Lung (tissue), 12 donors: ENCODE measurements around the gene DENND1A. TPM values are rescaled to one million over a fixed set of nuclear protein-coding genes. Genes with fewer than 3 reads are reported as not detected.

Source experiments
- ATAC-seq: fragments of 200-7000 bp; cut with Tn5 transposase; one replicate; pipeline ENCODE4 v1.9.1; 2020; ENCODE audit warnings: moderate number of reproducible peaks; ENCODE audit not compliant: insufficient read depth, low FRiP score
- DNase-seq, 3 donors: peaks; one replicate each; pipeline ENCODE4 v3.0.0-alpha.2; 2013 to 2017
- H3K27ac ChIP-seq, 2 donors: one replicate each; pipeline ENCODE4 v1.5.1; 2013; ENCODE audit warnings: mild to moderate bottlenecking in 2 of 2, moderate library complexity in 2 of 2, control low read depth in 1 of 2, inconsistent platforms in 1 of 2, low read depth in 1 of 2, low read length in 1 of 2
- H3K27me3 ChIP-seq, 3 donors: one replicate each; pipeline ENCODE4 v1.5.1; 2013; ENCODE audit warnings: low read length in 2 of 3; ENCODE audit not compliant: control insufficient read depth in 3 of 3, insufficient read depth in 3 of 3
- H3K36me3 ChIP-seq, 4 donors: one replicate each; pipeline ENCODE4 v1.5.1; 2013; ENCODE audit warnings: low read length in 4 of 4, mild to moderate bottlenecking in 1 of 4, moderate library complexity in 1 of 4; ENCODE audit not compliant: control insufficient read depth in 4 of 4, insufficient read depth in 4 of 4
- H3K4me1 ChIP-seq, 5 donors: one replicate each; pipeline ENCODE4 v1.5.1; 2013; ENCODE audit warnings: low read length in 5 of 5, mild to moderate bottlenecking in 2 of 5, moderate library complexity in 1 of 5; ENCODE audit not compliant: control insufficient read depth in 5 of 5, insufficient read depth in 5 of 5
- H3K4me3 ChIP-seq: one replicate; pipeline ENCODE4 v1.5.1; 2013; ENCODE audit warnings: mild to moderate bottlenecking, control low read depth, moderate library complexity
- H3K9ac ChIP-seq, 2 donors: one replicate each; pipeline ENCODE4 v1.5.1; 2013; ENCODE audit warnings: low read length in 2 of 2, control low read depth in 1 of 2; ENCODE audit not compliant: insufficient read depth in 1 of 2
- H3K9me3 ChIP-seq, 4 donors: one replicate each; pipeline ENCODE4 v1.5.1; 2013; ENCODE audit warnings: low read length in 3 of 4, mild to moderate bottlenecking in 1 of 4, moderate library complexity in 1 of 4; ENCODE audit not compliant: control insufficient read depth in 4 of 4, insufficient read depth in 3 of 4
- WGBS, 2 donors: extraction: QIAGEN DNeasy Blood & Tissue Kit; methylation state at CpG; one replicate each; pipeline ENCODE4 v1.1.7; 2013; 5-methylcytosine and 5-hydroxymethylcytosine counted together
- polyA plus RNA-seq, 2 donors: library from polyadenylated mRNA; stranded (reverse); fragments of 200-250 nt; gene quantifications; one replicate each; pipeline ENCODE4 v1.2.1, GENCODE V29; 2013
- total RNA-seq, 2 donors: library from RNA; depleted of rRNA in 1 of 2; stranded (reverse); fragments of >200 nt in 1 of 2; gene quantifications; one replicate each; pipeline ENCODE4 v1.2.1, GENCODE V29; 2014 to 2021
- TF ChIP-seq, protein P1 (sequence below): IDR thresholded peaks from 2 replicates; pipeline ENCODE4 v1.5.1; 2012; ENCODE audit warnings: mild to moderate bottlenecking; ENCODE audit errors: control extremely low read depth, extremely low read depth
- donor health status: control.
- donor health status: control.
- donor health status: Bipolar disorder and iron deficiency.
- donor health status: healthy.
- donor health status: DM: yes; HTN: yes; CAD: no.

The DENND1A gene
- total and polyA plus RNA-seq, 4 donors = 5.7 to 29.8 (median 14.5) TPM

DNA sequence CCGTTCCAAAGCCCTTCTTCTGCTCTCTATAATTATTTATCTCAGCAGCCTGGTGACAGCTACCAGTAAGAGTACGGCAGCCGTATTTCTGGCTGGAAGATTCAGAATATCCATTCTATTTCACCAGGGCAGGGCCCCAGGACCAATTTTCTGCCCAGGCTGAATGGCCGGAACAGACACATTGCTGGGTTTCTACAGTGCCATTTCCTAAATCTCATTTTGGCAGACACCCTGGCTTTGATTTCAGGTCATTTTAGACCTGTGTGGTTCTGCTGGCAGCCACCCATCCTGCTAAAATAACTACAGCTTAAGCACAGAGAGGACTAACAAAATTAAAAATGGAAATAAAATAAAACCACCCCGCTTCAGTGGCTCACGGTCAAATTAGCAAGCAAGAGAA, 478.9 kb downstream of the DENND1A start:
- ATAC-seq = no peak
- 91 to 97% methylated on average over 6 of the region's 6 CpGs for WGBS, 2 donors

DNA sequence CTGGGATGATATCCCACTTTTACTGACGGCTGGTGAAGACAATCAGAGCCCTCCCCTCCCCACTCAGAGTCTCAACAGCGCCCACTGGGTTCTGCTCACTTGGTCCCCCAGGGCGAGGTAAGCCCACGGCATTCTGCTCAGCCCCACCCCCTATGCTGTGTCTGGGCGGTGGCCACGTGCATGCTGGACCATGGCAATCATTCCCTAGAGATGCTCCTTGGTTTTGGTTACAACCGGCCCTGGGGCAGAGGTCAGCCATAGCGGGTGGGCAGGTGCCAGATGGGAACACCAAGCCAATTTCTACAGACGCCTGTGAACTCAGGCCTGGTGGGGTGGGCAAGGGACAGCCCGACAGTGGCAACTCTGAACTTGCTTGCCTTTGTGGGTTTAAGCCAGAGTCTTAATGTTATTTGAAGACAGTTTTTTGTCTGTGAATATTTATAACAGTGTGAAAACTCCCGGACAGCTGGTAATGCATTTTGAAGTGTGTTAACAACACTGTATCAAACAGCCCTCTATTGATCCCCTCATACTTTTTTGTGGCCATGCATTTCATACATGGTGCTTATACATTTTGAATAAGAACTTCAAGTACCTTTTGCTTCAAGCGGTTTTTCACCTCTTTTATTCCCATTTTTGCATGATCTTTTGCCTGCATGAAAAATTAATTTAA, 479.7 kb downstream of the DENND1A start:
- DNase-seq (no peak), ATAC-seq (no peak)
- Histone ChIP-seq H3K36me3 (no peaks in the 10 kb centered on the region), H3K9ac (no peak overlapping the region), H3K4me1 (peaks cover 0 to 5% (median 0%) of the 10 kb centered on the region in 5 donors), H3K27ac (no peak overlapping the region), H3K9me3 (no peaks in the 10 kb centered on the region), H3K4me3 (no peak overlapping the region), H3K27me3 (no peaks in the 10 kb centered on the region)
- TF ChIP-seq, protein P1, sequence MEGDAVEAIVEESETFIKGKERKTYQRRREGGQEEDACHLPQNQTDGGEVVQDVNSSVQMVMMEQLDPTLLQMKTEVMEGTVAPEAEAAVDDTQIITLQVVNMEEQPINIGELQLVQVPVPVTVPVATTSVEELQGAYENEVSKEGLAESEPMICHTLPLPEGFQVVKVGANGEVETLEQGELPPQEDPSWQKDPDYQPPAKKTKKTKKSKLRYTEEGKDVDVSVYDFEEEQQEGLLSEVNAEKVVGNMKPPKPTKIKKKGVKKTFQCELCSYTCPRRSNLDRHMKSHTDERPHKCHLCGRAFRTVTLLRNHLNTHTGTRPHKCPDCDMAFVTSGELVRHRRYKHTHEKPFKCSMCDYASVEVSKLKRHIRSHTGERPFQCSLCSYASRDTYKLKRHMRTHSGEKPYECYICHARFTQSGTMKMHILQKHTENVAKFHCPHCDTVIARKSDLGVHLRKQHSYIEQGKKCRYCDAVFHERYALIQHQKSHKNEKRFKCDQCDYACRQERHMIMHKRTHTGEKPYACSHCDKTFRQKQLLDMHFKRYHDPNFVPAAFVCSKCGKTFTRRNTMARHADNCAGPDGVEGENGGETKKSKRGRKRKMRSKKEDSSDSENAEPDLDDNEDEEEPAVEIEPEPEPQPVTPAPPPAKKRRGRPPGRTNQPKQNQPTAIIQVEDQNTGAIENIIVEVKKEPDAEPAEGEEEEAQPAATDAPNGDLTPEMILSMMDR = no peak
- WGBS, 2 donors = 83 to 92% methylated on average over 12 of the region's 12 CpGs

More for the DNA sequence above, 478.9 kb downstream of the DENND1A start:
- no peaks in the 10 kb centered on the region for H3K27me3 ChIP-seq
- no peak overlapping the region for H3K27ac ChIP-seq
- peaks cover 0 to 3% (median 0%) of the 10 kb centered on the region in 4 donors for H3K36me3 ChIP-seq
- H3K4me3 ChIP-seq = no peak overlapping the region
- H3K4me1 ChIP-seq = peaks cover 0 to 5% (median 0%) of the 10 kb centered on the region in 5 donors
- no peaks in the 10 kb centered on the region for H3K9me3 ChIP-seq
- no peak overlapping the region for H3K9ac ChIP-seq
- TF ChIP-seq, protein P1 = no peak
- no peak for DNase-seq

DNA sequence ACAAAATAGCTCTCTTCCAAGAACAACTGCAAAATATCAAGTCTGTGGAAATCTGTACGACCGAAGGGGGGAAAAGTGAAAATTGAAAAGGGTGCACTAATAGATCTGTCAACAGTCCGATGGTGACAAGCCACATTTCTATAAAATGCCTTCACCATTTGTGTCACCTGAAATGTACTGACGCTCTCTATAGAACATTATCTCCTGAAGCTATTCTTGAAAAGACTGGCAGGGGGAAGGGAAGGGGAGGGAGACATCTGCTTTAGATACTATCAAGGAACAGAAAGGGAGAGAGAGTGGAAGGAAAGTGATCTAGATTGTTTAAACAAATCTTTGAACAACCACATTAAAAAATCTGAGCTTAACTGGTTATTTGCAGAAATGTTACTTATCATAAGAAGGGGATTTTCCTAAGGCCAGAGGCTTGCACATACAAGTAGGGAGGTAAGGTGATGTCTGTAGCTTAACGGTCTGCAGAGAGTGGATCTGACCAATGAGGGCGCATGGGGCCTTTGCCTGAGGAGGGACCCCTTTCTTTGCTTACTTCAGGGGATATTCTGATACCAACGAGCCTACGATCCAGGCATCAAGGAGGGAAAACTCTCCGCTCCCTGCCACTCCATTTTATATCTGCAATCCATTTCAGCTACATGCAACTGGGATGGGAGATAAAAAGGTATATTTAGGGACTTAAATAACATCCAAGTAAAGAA, 481.8 kb downstream of the DENND1A start:
- H3K9me3 ChIP-seq = no peaks in the 10 kb centered on the region
- TF ChIP-seq, protein P1 = no peak
- 90 to 92% methylated on average over 9 of the region's 9 CpGs for WGBS, 2 donors
- no peak overlapping the region for H3K4me3 ChIP-seq
- H3K9ac ChIP-seq = no peak overlapping the region
- peaks cover 0 to 5% (median 0%) of the 10 kb centered on the region in 5 donors for H3K4me1 ChIP-seq
- DNase-seq (no peak), ATAC-seq (no peak)
- H3K27ac ChIP-seq = no peak overlapping the region
- no peaks in the 10 kb centered on the region for H3K36me3 ChIP-seq
- H3K27me3 ChIP-seq = no peaks in the 10 kb centered on the region
